Measurements from ENCODE around the gene TATDN3.

DNA sequence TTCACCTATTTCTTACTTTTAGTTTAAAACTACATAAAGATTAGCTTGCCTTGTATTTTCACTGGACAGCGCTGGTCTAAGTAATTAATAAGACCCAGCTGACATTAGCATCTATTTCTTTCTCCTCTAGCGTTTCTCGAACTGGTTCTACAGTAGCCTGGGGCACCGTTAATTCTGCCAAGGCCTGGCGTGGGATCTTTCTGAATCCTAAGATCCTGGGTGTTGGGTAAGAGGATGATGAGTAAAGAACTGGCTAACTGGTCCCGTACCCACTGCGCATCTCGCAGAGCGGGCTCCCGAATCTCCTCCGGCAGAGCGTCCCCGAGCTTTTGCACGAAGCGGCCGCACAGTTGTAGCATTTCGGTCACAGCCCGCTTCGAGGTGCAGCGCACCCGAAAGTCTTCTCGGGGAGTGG, 426 bp upstream of the TATDN3 start:
- TF ChIP-seq EZH2phosphoT487 (IDR thresholded peaks at IDR 0.05; ENCODE audit: borderline replicate concordance, low read depth) (no peak), NFIC (IDR thresholded peaks at IDR 0.05; ENCODE audit: borderline replicate concordance) (no peak), FOXM1 (IDR thresholded peaks at IDR 0.05; ENCODE audit: low read depth) (0 out of 2 replicates have a peak, but pooled peaks have one; percentile 34), FOXJ3 (CRISPR knock-in tag; IDR thresholded peaks at IDR 0.05) (no peak), CTCF (IDR thresholded peaks at IDR 0.05) (no peak), TAF1 (IDR thresholded peaks at IDR 0.05; ENCODE audit: borderline replicate concordance, low read depth, low read length) (no peak), RAD21 (IDR thresholded peaks at IDR 0.05; ENCODE audit: low read length) (no peak), RXRA (IDR thresholded peaks at IDR 0.05; ENCODE audit: borderline replicate concordance, low read depth) (no peak; the same call in 1 of the 2 replicates), ZBTB33 (IDR thresholded peaks at IDR 0.05; ENCODE audit: borderline replicate concordance, low read depth) (no peak), POLR2AphosphoS5 (IDR thresholded peaks at IDR 0.05; ENCODE audit: low read depth, low read length) (no peak)
- TF ChIP-seq, protein P1, sequence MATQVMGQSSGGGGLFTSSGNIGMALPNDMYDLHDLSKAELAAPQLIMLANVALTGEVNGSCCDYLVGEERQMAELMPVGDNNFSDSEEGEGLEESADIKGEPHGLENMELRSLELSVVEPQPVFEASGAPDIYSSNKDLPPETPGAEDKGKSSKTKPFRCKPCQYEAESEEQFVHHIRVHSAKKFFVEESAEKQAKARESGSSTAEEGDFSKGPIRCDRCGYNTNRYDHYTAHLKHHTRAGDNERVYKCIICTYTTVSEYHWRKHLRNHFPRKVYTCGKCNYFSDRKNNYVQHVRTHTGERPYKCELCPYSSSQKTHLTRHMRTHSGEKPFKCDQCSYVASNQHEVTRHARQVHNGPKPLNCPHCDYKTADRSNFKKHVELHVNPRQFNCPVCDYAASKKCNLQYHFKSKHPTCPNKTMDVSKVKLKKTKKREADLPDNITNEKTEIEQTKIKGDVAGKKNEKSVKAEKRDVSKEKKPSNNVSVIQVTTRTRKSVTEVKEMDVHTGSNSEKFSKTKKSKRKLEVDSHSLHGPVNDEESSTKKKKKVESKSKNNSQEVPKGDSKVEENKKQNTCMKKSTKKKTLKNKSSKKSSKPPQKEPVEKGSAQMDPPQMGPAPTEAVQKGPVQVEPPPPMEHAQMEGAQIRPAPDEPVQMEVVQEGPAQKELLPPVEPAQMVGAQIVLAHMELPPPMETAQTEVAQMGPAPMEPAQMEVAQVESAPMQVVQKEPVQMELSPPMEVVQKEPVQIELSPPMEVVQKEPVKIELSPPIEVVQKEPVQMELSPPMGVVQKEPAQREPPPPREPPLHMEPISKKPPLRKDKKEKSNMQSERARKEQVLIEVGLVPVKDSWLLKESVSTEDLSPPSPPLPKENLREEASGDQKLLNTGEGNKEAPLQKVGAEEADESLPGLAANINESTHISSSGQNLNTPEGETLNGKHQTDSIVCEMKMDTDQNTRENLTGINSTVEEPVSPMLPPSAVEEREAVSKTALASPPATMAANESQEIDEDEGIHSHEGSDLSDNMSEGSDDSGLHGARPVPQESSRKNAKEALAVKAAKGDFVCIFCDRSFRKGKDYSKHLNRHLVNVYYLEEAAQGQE (IDR thresholded peaks at IDR 0.05; ENCODE audit: low read depth, low read length) = no peak
